Left lobe of liver (tissue), 2 donors: ENCODE data around the gene ZNRF3. TPM values are rescaled to one million over a fixed set of nuclear protein-coding genes. Genes with fewer than 3 reads are reported as not detected.

ENCODE experiments used
- ATAC-seq: fragments of 200-7000 bp; cut with Tn5 transposase; one replicate; pipeline ENCODE4 v1.9.1; 2020; ENCODE audit warnings: mild to moderate bottlenecking, moderate library complexity
- DNase-seq: peaks from one replicate; pipeline ENCODE4 v3.0.0-alpha.2; 2020; ENCODE audit warnings: low spot score
- total RNA-seq: library from RNA; stranded (reverse); gene quantifications from one replicate; pipeline ENCODE4 v1.2.1, GENCODE V29; 2021
- donor health status: DM: no; HTN: no; CAD: no; lungs with moderate emphysema.
- donor health status: DM: no; HTN: yes; CAD: no.

Gene ZNRF3
- total RNA-seq, 1 donor from 2014 or later, result 7.3 TPM

GRCh38 chr22:28978863-28979796 is 95.8 kb downstream of the ZNRF3 start:
- peak; percentile 57 for ATAC-seq
- DNase-seq, result peak; percentile 60

GRCh38 chr22:28980326-28980725 is 97.0 kb downstream of the ZNRF3 start:
- no peak for DNase-seq
- no peak for ATAC-seq

GRCh38 chr22:28981818-28982499 is 98.6 kb downstream of the ZNRF3 start:
- ATAC-seq (peak; percentile 61), DNase-seq (no peak)

GRCh38 chr22:28983190-28983589 is 99.8 kb downstream of the ZNRF3 start:
- no peak for ATAC-seq

GRCh38 chr22:28983788-28984441 is 100.5 kb downstream of the ZNRF3 start:
- no peak for DNase-seq
- peak; percentile 17 for ATAC-seq

More at GRCh38 chr22:28983190-28983589, 99.8 kb downstream of the ZNRF3 start:
- DNase-seq, result no peak

- no peak for DNase-seq
- ATAC-seq, result peak; percentile 21
Measured at GRCh38 chr22:28984482-28985158, 101.2 kb downstream of the ZNRF3 start.

GRCh38 chr22:28985581-28986290 is 102.4 kb downstream of the ZNRF3 start:
- no peak for DNase-seq
- no peak for ATAC-seq

GRCh38 chr22:28986366-28986765 is 103.0 kb downstream of the ZNRF3 start:
- ATAC-seq (no peak), DNase-seq (no peak)

GRCh38 chr22:28988457-28988856 is 105.1 kb downstream of the ZNRF3 start:
- no peak for DNase-seq
- ATAC-seq, result no peak

- no peak for ATAC-seq
- no peak for DNase-seq
Measured at GRCh38 chr22:28989035-28989464, 105.7 kb downstream of the ZNRF3 start.

GRCh38 chr22:28989484-28989883 is 106.1 kb downstream of the ZNRF3 start:
- ATAC-seq, result no peak
- no peak for DNase-seq

- DNase-seq (no peak), ATAC-seq (no peak)
Measured at GRCh38 chr22:28989912-28990311, 106.5 kb downstream of the ZNRF3 start.

GRCh38 chr22:28992565-28993356 is 109.4 kb downstream of the ZNRF3 start:
- DNase-seq, result no peak
- no peak for ATAC-seq

- no peak for DNase-seq
- ATAC-seq, result no peak
Measured at GRCh38 chr22:28994522-28994921, 111.2 kb downstream of the ZNRF3 start.

- ATAC-seq, result no peak
- DNase-seq, result no peak
Measured at GRCh38 chr22:28995551-28995950, 112.2 kb downstream of the ZNRF3 start.

- no peak for ATAC-seq
- no peak for DNase-seq
Measured at GRCh38 chr22:28997342-28997741, 114.0 kb downstream of the ZNRF3 start.

- no peak for DNase-seq
- ATAC-seq, result peak; percentile 22
Measured at GRCh38 chr22:28998681-28999080, 115.3 kb downstream of the ZNRF3 start.

GRCh38 chr22:28999510-28999909 is 116.1 kb downstream of the ZNRF3 start:
- no peak for ATAC-seq
- DNase-seq, result no peak

GRCh38 chr22:28999919-29000556 is 116.7 kb downstream of the ZNRF3 start:
- ATAC-seq (no peak), DNase-seq (no peak)
